K562 treated with DMSO at 1 percent for 12 hours (cell line): Measurements from ENCODE around the gene MIP. TPM values are rescaled to one million over a fixed set of nuclear protein-coding genes. Genes with fewer than 3 reads are reported as not detected.

ENCODE experiments used
- total RNA-seq: library from RNA; unstranded; fragments of 300-600 nt; gene quantifications from 2 replicates; pipeline ENCODE4 v1.2.3, GENCODE V29; 2022; ENCODE audit not compliant: insufficient read depth

The MIP gene
- total RNA-seq: not detected in 2 replicates

GRCh38 chr12:56454557-56454956 lies at the start of gene MIP:
TSS of gene MIP (minus strand) at chr12:56454657. CDS start at chr12:56454613, 44 bp downstream.

GRCh38 chr12:56488041-56488955 lies 33.8 kb upstream of the MIP start, which contains the start of gene GLS2:
TSS of gene GLS2 (minus strand) at chr12:56488161. CDS start at chr12:56488118, 43 bp downstream.

GRCh38 chr12:56468216-56469006 lies 14.0 kb upstream of the MIP start, which contains the start of gene SPRYD4:
TSS of gene SPRYD4 (plus strand) at chr12:56468578. CDS start at chr12:56468592, 14 bp downstream.

GRCh38 chr12:56448860-56449621 lies 5.4 kb downstream of the MIP start, which contains the start of gene TIMELESS:
TSS of gene TIMELESS (minus strand) at chr12:56449426. CDS start at chr12:56434170, 15,256 bp downstream.

Other genes starting within 250 kb of the MIP start
- 21.4 and 47.7 TPM in 2 replicates for gene RNF41, start 232.7 kb downstream of the MIP start, total RNA-seq
- 41.0 and 51.8 TPM in 2 replicates for gene NABP2, start 230.3 kb downstream of the MIP start, total RNA-seq
- gene SLC39A5, start 224.6 kb downstream of the MIP start, total RNA-seq: not detected in 2 replicates
- gene ANKRD52, start 196.3 kb downstream of the MIP start, total RNA-seq: 9.6 and 33.7 TPM in 2 replicates
- gene COQ10A, start 187.7 kb downstream of the MIP start, total RNA-seq: 43.3 and 62.5 TPM in 2 replicates
- gene CS, start 154.3 kb downstream of the MIP start, total RNA-seq: 81.3 and 200 TPM in 2 replicates
- 79.7 and 93.3 TPM in 2 replicates for gene CNPY2, start 138.7 kb downstream of the MIP start, total RNA-seq
- 12.5 and 26.6 TPM in 2 replicates for gene PAN2, start 120.7 kb downstream of the MIP start, total RNA-seq
- 13.7 and 23.5 TPM in 2 replicates for gene IL23A, start 115.8 kb downstream of the MIP start, total RNA-seq
- gene STAT2, start 94.5 kb downstream of the MIP start, total RNA-seq: 25.6 and 60.4 TPM in 2 replicates
- gene APOF, start 91.8 kb downstream of the MIP start, total RNA-seq: not detected in 2 replicates
- gene TIMELESS, start 5.2 kb downstream of the MIP start, total RNA-seq: 20.4 and 51.5 TPM in 2 replicates
- 0.66 and 1.9 TPM in 2 replicates for gene SPRYD4, start 13.9 kb upstream of the MIP start, total RNA-seq
- gene GLS2, start 33.5 kb upstream of the MIP start, total RNA-seq: not detected in 2 replicates
- gene RBMS2, start 67.2 kb upstream of the MIP start, total RNA-seq: 0.35 and 1.0 TPM in 2 replicates
- gene BAZ2A, start 175.7 kb upstream of the MIP start, total RNA-seq: 11.9 and 73.8 TPM in 2 replicates
- gene ATP5F1B, start 191.3 kb upstream of the MIP start, total RNA-seq: 752 and 889 TPM in 2 replicates
- 166 and 299 TPM in 2 replicates for gene PTGES3, start 233.6 kb upstream of the MIP start, total RNA-seq